Activated CD4-positive, alpha-beta T cell treated with anti-CD3 and anti-CD28 coated beads, Interleukin-10, Interleukin-2, amounts not matched to agents 100 ng/mL and 50 ng/mL, durations not matched to agents 16 hours and 8 hours (primary cell): Measurements from ENCODE around the gene OR8B4.
"Not testable (repeated sequence)": the region's sequence is repeated elsewhere in the genome, so short reads cannot be mapped to it uniquely, and the experiment has no call there.

Experiments used
- DNase-seq: peaks from one replicate; pipeline ENCODE4 v3.0.0-alpha.2; 2020

Gene OR8B4

GRCh38 chr11:124424384-124424921 lies at the start of gene OR8B4:
Gene OR8B4 (minus strand): TSS chr11:124424871. CDS start chr11:124424871, 0 bp downstream.
- DNase-seq: no peak

- no peak for DNase-seq
Measured at GRCh38 chr11:124474079-124474478, 49.4 kb upstream of the OR8B4 start.

- no peak for DNase-seq
Measured at GRCh38 chr11:124473476-124473875, 48.8 kb upstream of the OR8B4 start.

- DNase-seq: no peak
Measured at GRCh38 chr11:124470561-124471227, 46.0 kb upstream of the OR8B4 start.

GRCh38 chr11:124467381-124467927 lies 42.8 kb upstream of the OR8B4 start:
- DNase-seq: no peak

GRCh38 chr11:124465368-124465767 lies 40.7 kb upstream of the OR8B4 start:
- no peak for DNase-seq

GRCh38 chr11:124463990-124464389 lies 39.3 kb upstream of the OR8B4 start:
- DNase-seq: no peak

GRCh38 chr11:124463324-124463723 lies 38.7 kb upstream of the OR8B4 start:
- DNase-seq: no peak

GRCh38 chr11:124460459-124460858 lies 35.8 kb upstream of the OR8B4 start:
- no peak for DNase-seq

- DNase-seq: not testable (repeated sequence)
Measured at GRCh38 chr11:124459379-124459778, 34.7 kb upstream of the OR8B4 start.

GRCh38 chr11:124454552-124454951 lies 29.9 kb upstream of the OR8B4 start:
- DNase-seq: no peak

GRCh38 chr11:124446916-124447315 lies 22.2 kb upstream of the OR8B4 start:
- no peak for DNase-seq

GRCh38 chr11:124445646-124446150 lies 21.0 kb upstream of the OR8B4 start, which contains the start of gene OR8B8:
Gene OR8B8 (minus strand): TSS chr11:124445696. CDS start chr11:124441085, 4,611 bp downstream.
- DNase-seq: no peak

GRCh38 chr11:124442847-124443246 lies 18.2 kb upstream of the OR8B4 start:
- no peak for DNase-seq

GRCh38 chr11:124442442-124442841 lies 17.8 kb upstream of the OR8B4 start:
- no peak for DNase-seq

- no peak for DNase-seq
Measured at GRCh38 chr11:124441519-124441918, 16.8 kb upstream of the OR8B4 start.

- no peak for DNase-seq
Measured at GRCh38 chr11:124441081-124441480, 16.4 kb upstream of the OR8B4 start.

GRCh38 chr11:124440608-124441007 lies 15.9 kb upstream of the OR8B4 start:
- DNase-seq: no peak

GRCh38 chr11:124434699-124435098 lies 10.0 kb upstream of the OR8B4 start:
- DNase-seq: no peak

GRCh38 chr11:124429599-124429998 lies 4.9 kb upstream of the OR8B4 start:
- DNase-seq: no peak

- no peak for DNase-seq
Measured at GRCh38 chr11:124421043-124421442, 3.6 kb downstream of the OR8B4 start.

- DNase-seq: peak; percentile 42
Measured at GRCh38 chr11:124415356-124415923, 9.2 kb downstream of the OR8B4 start.

GRCh38 chr11:124409906-124410305 lies 14.8 kb downstream of the OR8B4 start:
- no peak for DNase-seq

- DNase-seq: no peak
Measured at GRCh38 chr11:124405581-124405980, 19.1 kb downstream of the OR8B4 start.
